IPS DF 4.7 (cell line): ENCODE measurements around the gene PARP1.

Experiments used
- DNase-seq: peaks from one replicate; pipeline ENCODE4 v3.0.0-alpha.2; 2013; ENCODE audit warnings: low spot score; ENCODE audit errors: extremely low read depth

PARP1 gene

DNA sequence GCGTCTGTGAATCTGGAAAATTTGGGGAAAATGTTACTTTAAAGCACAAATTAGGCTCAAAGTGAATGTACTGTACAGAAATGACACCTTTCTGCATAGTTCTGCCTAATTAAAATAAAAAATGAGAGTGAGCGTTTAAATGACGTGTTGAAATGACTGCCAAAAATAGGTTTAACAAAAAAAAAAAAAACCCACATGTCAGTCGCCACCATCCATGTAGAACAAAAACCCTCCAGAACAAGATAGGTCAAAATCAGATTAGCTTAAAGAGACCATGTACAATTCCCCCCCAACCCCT lies 745 bp downstream of the PARP1 start:
- no peak for DNase-seq

- no peak for DNase-seq
Measured at GRCh38 chr1:226406401-226406881, 1.5 kb downstream of the PARP1 start.

DNA sequence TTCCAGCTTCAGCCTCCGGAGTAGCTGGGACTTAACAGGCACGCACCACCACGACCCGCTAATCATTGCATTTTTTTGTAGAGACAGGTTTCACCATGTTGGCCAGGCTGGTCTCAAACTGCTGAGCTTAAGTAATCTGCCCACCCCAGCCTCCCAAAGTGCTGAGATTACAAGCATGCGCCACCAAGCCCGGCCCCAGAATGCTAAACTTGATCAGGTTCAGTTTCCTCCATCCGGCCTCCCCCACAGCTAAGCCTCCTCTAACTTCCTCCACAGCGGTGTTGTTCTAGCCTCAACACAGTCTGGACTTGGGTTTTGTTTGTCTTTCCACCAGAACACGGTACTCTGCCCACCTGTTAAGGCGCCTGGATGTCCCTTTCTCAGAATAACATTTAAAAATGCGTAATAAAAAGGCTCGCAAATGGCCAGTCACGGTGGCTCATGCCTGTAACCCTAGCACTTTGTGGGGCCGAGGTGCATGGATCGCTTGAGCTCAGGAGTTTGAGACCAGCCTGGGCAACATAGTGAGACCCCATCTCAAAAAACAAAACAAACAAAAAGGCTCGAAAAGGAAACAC lies 2.4 kb downstream of the PARP1 start:
- DNase-seq: no peak

DNA sequence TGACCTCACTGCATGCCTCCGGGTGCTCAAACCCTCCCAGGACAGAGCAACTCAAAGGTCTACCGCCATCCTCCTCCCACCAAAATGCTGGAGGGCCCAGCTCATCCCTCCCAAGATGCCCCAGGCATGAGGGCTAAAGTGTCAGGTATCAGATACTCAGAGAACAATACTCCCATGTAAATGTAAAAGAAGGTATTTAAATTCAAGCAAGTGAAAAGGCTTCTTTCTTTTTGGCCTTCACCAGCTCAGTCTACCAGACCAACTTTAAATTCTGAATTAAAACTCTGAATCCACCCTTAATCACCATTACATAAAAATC lies 3.0 kb downstream of the PARP1 start:
- no peak for DNase-seq

GRCh38 chr1:226404063-226404903 lies 3.6 kb downstream of the PARP1 start:
- no peak for DNase-seq

DNA sequence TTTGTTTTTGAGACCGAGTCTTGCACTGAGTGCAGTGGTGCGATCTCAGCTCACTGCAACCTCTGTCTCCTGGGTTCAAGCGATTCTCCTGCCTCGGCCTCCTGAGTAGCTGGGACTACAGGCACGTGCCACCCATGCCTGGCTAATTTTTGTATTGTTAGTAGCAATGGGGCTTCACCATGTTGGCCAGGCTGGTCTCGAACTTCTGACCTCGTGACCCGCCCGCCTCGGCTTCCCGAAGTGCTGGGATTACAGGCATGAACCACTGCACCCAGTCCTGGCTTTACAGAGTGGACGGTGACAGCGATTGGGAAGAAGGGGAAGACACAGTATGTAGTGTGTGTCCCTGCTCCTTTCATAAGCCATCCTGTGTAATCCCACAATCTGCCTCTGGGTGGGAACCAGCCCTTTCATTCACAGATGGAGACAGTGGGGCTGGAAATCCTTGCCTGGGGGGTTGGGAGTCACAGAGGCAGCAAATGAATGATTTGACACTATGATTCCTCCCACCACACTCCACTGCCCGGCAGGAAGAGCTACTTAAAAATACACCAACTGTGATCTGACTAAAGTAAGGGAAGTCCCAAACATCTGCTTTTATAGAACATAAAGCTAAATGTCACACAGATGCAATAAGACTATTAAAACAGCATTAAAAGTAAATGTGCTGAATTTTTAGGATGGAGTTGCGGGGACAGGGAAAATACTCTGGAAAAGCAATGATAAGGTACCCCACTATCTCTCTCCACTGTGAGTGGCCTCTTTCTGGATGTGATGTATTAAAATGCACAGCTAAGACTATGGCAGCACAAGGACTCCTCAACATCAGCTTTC lies 4.5 kb downstream of the PARP1 start:
- no peak for DNase-seq

- DNase-seq: no peak
Measured at GRCh38 chr1:226402739-226403165, 5.1 kb downstream of the PARP1 start.

DNA sequence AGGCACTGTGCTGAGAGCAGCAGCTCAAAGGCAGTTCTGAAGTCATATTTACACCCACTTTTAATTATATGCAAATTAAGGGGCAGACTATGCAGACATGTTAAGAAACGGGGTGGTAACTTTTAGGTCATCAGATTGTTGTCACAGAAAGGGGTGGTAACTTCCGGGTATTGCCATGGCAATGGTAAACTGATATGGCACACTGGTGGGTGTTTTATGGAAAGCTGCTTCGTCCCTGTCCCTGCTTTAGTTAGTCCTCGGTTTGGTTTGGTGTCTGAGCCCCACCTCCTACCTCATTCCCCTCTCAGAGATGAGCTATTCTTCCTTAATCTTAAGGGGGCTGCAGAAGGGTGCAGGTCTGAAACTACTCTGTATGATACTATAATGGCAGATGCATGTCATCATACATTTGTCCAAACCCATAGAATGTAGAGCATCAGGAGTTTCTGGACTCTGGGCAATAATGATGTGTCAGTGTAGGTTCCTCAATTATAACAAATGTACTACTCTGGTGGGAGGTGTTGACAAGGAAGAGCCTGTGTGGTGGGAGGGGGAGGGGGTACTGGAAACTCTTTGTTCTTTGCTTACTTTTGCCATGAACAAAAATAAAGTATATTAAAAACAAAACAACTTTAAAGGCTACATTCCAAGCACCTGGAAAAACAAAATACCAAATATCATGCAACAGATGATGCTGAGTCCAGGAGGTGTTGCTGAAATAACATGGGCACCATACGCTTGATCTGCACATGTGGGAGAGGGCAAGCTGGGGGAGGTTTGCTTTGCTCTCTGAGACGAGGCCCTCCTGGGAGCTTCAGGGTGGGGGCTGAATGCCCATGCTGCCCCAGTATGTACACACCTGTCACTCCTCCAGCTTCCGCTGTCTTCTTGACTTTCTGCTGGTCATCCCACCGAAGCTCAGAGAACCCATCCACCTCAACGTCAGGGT lies 6.3 kb downstream of the PARP1 start:
- DNase-seq: no peak

DNA sequence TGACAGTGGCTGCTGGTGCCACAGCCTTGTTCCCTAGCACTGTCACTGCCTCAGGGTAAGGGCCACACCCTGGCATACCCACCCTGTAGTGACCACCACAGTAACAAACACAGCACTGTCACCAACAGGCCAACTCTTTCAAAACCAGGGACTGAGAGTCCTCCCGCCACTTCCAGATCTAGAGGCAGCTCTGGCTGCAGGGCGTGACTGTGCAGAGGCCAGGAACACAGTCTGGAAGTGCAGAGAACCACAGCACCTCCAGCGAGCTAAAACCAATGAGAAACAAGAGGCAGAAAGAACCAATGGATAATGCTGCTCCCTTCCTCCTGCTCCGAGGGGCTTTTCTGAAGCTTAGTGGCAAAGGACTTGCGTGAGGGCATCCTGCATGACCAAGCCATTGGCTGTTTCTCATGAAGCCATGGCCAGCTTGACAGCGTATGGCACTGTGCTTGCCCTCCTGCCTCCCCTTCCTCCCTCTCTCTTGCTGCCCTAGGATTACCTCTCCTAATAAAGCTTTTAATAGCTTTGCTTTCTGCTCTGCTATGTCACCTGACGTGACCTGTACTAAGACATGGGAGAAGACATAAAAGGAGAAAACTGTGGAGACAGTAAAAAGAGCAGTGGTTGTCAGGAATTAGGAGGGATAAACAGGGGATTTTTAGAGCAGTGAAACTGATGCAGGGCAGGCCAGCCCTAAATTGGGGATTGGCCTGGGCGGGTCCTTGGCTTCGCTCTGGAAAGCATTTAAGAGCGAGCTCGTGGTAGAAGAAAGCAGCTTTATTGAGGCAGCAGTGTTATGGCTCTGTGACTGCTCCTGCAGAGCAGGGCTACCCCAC lies 7.2 kb downstream of the PARP1 start:
- no peak for DNase-seq

GRCh38 chr1:226397955-226398636 lies 9.8 kb downstream of the PARP1 start:
- no peak for DNase-seq

DNA sequence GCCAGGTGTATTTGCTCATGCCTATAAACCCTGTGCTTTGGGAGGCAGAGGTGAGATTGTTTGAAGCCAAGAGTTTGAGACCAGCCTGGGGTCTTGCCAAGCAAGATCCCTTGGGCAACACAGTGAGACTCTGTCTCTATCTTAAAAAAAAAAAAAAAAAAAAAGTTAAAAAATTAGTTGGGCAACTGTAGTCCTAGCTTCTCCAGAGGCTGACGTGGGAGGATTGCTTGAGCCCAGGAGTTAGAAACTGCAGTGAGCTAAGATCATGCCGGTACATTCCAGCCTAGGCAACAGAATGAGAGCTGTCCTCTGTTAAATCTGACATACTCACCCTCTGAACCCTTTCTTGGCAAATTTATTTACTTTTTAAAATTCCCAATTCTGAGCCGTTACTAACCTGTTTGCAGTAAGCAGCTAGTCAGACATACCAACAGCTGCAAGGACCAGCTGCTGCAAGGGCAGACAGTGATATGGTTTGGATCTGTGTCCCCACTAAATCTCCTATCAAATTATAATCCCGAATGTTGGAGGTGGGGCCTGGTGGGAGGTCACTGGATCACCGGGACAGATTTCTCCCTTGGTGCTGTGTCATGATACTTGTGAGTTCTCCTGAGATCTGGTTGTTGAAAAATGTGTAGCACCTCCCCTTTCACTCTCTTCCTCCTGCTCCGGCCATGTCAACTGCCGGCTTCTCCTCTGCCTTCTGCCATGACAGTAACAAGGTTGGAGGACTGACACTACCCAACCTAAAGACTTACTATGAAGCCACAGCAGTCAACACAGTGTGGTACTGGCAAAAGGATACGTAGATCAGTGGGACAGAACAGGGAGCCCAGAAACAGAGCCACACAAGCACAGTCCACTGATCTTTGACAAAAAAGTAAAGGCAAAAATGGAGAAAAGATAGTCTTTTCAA lies 10.6 kb downstream of the PARP1 start:
- DNase-seq: no peak

GRCh38 chr1:226395753-226396152 lies 12.1 kb downstream of the PARP1 start:
- no peak for DNase-seq

- DNase-seq: no peak
Measured at GRCh38 chr1:226394462-226394861, 13.4 kb downstream of the PARP1 start.

DNA sequence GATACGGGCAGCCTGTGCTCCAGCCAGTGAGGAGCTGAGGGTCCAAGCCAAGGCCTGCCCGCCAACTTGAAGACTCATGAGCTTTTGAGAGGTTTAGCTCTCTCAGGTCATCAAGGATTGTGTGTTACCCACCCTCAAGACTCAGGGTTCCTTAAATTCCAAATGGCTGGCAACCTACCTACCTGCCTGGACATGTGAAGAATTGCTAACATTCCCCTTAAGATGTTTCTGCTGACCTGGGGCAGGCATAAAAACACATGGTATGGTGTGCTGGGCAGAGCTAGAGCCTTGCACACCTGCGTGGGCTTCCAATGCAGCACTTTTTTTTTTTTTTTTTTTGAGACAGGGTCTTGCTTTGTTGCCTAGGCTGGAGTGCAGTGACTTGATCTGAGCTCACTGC lies 17.2 kb downstream of the PARP1 start:
- no peak for DNase-seq

DNA sequence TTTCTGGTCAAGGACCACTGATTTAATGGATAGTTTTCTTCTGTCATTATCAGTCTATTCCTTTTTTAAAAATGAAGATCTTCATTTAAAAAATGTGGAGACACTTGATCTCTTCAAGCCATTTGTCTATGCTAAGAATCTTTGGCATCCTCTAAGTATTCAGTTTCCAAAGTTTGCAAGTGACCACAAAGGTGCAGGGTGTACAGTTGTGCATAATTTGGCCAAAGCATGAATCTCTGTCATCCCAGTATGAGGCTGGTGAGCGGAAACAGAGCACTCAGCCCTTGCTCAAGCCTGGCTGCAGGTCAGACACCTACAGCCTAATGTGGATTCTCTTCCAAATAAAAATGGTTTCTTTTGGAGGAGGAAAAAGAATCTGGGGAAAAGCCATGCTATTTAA lies 19.8 kb downstream of the PARP1 start:
- DNase-seq: no peak

GRCh38 chr1:226384717-226385116 lies 23.2 kb downstream of the PARP1 start:
- no peak for DNase-seq

DNA sequence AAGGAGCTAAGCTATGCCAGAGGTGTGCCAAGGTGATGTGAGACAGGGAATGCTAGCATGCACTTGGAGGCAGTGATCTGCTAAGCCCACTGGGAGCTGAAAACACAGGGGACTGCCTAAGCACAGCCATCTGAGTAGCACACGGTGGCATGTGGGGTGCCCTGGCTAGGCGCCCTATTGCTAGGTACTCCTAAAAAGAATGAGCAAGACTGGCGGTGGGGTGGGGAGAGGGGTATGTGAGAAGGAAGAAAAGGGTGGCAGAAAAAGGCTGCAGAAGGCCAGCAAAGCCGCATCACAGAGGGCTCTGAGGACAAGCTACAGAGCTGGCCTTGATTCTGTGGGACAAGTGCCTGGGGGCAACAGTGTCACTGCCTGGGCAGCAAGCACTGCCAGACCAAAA lies 23.9 kb downstream of the PARP1 start:
- no peak for DNase-seq

GRCh38 chr1:226382030-226382429 lies 25.9 kb downstream of the PARP1 start:
- no peak for DNase-seq
